GM04504 (cell line): Measurements from ENCODE around the gene PELO.

Source experiments
- DNase-seq: peaks from one replicate; pipeline ENCODE4 v3.0.0-alpha.2; 2012; ENCODE audit warnings: low read depth

PELO gene

DNA sequence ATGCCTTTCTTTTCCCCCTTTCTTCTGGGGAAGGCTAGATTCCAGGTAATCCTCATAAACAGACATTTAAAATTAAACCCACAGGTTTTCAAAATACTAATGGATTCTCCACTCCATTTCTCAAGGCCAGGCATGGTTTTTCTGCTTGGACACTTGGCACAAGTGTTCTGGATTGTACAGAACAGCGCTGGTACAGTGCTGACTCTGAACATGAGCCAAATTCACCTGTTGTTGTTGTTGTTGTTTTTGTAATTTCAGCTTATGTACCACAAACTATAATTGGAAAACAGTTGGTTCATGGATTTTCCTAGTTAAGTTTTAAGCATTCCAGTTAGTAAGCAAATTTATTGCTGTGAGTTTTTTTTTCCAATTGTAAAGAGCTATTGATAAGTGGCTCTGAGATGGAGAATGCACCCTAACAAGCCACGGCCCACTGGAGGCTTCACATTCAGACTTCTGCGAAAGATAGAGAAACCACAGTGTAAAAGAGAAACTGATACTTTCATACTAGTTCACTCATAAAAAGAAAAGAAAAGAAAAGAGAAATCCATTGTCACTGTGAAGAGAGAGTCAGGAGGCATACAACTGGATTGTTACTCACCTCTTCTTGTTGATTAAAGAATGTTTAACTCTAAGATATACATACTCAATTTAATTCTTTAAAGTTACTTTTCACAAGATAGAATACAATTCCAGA lies 16.2 kb upstream of the PELO start:
- DNase-seq: no peak

DNA sequence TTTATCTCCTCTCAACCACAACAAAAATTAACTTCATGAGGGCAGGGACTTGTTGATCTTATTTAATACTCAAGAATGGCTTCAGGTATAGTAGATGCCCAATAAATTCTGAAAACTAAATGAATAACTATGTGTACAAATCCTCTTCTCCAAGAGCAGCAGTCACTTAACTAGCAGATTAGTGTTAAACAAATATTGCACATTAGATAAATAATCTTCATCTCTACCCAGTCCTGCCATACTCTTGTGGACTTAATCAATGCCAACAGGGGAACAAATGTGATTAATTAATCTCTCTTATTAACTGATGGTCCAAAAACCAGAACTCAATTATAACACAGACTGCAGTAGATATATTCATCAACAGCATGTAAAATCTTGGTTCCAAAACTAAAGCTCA lies 15.0 kb upstream of the PELO start:
- no peak for DNase-seq

DNA sequence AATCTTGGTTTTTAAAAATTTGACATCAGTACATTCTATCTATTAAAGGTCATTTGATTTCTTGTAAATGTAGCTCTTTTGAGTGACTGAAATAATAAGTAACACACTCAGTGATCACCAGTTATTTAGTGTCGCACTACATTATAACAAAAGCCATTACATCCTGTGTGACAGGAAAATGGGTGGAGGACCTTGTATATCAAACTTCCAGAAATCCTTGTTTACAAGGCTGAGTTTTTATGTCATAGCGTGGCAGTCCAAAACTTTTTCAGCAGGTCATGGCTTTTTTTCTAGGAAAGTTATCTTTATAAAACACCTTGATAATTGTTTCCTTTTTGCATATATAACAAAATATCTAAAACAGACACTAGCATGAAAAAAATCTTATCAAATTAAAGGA lies 14.4 kb upstream of the PELO start:
- DNase-seq: no peak

DNA sequence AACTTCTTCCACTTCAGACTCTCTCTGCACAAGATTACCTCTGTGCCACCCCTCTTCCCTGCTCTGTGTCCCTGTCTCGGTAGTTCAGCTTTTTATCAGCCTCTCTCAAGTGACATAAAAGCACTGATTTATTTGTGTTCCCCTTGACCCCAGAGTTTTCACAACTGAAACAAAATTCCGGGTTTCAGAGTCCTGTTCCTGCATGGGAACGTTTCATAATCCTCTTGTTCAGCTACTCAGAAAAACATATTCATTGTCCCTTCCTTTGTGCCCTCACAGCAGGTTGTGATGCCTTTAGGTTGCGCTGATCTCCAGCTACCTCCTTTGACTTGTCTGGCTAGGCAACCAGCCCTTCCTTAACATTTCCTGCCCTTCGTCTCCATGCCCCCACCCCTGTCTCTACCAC lies 13.7 kb upstream of the PELO start:
- DNase-seq: no peak

DNA sequence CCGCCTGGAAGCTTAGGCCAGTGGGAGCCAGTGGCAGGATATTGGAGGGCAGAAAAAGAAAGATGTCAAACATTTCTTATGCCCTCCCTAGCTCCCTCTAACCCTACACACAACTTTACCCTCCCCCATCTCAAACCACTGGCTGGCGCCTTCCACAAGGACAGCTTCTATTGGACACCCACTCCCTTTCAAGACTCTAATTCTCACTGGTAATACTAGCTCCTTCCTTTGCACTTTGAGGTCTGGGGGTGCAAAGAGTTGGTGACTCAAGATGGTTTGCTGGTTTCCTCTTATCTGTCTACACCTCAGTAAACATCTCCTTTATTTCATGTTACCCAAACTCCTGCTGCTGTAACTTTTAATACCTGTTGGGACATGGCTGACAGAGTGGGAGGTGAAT lies 11.6 kb upstream of the PELO start:
- DNase-seq: no peak

DNA sequence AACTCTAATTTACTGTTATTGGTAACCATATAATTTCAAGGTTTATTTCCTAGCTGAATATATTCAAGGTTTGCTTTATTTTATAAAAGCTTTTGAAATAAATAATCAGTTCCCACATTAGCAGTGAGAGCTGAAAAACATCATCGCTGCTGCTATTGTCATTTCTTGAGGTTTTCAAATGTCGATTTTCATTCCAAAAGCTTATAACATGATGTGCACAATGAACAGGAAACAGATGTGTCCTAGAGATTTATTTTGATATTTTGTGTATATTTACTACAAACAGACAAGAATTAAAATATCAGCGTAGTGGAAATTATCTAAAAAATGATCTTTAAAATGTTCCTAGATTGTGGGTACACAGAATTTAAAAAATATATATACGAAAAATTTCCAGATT lies 10.5 kb upstream of the PELO start:
- DNase-seq: no peak

DNA sequence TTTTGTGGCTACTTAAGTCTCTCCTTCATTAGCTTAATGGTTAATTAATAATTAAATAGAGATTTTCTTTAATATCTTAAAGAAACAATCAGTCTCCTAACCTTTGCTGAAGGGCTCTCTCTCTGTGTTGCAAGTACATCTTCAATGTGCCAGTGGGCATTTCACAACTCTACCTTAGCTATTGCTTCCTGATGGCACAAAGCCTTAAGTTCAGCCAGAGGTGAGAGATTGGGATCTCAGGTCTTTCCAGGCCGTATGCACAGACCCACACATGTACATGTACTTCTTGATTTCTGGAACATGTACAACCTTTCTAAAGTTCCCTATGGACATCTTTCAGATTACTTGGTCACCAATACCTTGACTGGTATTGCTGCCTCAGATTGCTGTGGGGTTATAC lies 8.9 kb upstream of the PELO start:
- no peak for DNase-seq

DNA sequence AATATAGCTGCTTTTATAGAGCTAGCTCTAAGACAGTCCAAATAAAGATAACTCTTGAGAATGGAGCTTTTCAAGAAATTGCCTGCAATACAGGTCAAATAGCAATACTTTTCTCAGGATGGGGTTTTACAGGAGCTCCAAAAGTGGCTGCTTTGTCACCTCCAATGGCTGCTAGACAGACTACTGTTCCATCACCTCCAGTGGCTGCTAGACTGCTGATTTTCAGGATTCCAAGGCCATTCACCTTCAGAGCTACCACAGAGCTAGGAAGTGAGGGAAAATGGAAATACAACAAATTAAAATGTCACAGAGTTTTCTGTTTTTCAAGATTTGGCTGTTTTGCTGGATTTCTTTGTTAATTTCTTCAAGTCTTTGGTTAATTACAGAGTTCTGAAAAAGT lies 8.5 kb upstream of the PELO start:
- no peak for DNase-seq

DNA sequence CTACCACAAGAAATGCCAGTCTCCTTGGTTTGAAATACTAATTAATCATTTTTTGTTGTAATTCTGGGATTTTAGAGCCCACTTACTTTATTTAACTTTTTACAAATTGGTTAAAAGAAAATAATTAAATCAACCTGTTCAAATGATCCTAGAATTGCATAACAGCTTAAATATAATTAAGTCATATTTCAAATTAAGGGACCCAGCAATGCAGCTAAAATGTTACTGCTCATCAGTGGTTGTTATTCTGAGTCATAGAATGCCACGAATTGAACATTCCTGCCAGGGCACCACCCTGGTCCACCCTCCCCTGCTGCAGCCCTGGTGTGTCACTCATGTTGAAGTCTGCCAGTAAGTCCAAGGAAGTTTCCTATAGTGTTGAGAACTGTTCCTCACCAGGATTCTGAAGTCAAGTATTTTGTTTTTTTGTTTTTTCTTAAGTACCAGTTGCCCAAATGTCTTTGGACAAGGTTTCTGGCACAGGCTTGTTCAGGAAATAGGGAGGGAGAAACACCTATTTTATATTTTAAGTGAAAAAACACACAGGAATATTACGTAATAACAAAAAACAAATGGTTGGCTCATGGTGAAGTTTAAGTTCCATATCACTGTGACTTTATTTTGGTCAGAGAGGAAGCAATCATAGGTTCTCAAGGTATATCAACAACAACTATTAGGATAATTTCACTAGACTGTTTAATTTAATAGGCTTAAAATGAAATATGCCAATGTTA lies 4.3 kb upstream of the PELO start:
- DNase-seq: no peak

DNA sequence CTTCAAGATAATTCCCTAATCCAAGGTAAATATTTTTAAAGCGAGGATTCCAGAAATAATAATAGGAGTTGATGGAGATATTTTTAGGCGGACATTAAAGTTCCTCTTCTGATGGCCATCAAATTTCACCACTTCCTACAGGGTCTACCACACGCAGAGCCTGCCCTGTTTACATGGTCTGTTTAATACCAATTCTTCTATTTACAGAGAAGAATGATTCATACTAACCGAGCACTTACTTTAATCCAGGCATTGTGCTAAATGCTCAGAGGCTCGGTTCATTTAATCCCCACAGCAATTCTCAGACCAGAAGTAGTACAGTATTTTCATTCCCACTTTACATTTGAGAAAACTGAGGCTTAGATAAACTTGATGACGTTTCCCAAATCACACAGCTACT lies 3.0 kb upstream of the PELO start:
- no peak for DNase-seq

DNA sequence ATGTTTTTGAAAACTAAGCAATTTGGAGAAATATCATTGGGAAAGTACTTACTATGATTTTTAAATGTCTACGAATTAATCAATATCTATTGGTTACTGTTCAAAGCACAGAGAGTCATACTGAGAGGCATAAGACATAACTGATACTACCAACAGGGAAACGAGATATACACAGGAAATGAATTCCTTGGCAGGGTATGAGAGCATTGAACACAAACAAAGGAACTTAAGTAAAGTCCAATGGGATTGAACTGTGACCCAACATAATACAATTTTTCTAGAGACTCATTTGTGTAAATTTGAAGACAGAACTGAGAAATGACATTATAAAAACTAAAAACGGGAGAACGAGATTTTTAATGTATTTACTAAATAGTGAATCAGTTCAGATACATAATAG lies 1.3 kb upstream of the PELO start:
- no peak for DNase-seq

DNA sequence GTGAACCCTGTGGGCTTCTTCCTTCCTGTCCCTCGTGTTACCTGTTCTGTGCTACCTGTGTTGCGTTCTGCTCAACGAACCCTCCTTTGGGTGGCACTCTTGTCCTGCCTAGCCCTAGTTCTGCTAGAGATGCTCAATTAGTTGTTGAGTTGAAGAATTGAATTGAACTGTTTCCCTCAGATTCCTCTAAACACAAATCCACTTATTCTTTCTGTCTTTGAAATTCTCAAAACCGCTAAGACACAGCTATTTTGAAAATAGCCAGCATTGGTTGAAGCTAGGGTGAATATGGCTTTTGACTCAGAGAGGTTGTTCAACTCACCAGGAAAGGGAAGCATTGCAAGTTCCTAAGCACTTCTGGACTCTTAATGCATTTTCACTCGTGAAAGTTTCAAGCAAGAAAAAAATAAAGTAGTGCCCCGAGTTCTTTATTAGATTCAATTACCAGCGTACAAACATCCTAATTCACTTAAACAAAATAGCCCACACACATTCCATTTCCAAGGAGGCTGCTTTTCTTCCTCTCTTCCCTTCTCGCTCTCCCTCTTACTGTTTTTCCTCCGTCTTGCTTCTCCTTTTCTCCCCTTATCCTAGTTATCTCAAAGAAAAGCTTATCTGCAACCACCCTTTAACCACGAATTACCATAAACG lies 642 bp upstream of the PELO start:
- no peak for DNase-seq

DNA sequence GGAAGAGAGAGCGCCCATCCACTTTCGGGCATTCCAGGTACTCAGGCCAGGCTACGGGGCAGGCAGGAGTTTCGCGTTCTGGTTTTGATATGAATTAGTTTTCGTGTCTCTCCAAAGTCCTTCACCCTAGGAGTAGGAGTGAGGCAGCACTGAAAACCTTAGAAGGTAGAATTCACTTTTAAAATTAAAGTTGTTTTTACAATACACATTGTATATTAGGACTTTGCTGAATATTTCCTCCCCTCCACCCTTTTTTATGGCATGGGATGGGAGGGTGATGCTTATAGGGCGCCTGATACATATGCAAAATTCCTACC lies 747 bp downstream of the PELO start:
- no peak for DNase-seq

DNA sequence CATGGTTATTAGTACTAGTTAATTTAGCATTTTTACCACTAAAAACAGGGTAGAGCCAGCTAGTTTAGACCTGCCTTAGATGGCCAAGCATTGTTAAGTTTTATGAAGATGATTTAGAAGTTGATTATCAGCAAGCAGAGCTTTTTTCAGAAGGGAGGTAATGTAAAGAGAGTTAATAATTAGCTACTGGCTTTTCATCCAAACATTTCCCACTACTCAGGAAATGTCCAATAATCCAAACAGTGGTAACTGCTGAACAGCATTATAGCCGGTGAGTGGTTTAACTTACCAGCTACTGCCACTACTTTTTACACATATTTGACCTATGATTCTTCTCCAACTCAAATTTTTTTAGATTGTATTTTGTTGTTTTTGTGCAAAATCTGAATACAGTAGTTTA lies 1.7 kb downstream of the PELO start:
- no peak for DNase-seq

DNA sequence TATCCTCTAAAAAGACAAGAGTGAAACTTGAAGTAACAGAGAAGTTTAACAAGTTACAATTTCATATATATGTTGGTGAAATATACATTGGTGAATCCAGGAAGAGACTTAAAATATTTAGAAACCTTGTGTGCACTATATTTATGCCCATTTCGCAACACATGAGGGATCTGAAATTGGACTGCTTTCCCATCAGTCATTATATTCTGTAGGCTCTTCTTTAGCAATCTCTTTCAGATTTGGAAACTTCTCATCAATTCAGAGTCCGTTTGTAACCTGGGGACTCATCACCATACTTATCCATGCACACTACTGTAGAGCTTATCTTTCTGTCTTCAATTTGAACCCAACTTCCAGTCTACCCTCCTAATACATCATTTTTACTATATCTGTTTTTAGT lies 2.1 kb downstream of the PELO start:
- DNase-seq: no peak

DNA sequence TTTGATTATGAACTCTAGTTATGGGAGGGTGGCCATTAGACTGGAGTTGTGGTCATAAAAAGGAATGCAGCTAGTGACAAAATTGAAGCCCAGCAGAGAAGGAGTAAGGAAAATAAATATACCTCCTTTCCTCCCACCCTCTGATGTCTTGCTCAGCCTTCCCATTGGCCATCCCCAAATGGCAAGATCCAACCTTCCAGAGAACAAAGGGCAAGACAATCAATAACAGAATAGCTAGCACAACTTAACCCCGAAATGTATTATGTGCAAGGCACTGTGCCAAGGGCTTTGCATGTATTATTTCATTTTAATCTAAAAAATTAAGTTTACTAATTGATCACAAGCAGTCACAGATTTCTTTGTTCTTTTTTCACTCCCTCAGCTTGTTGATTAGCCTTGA lies 3.6 kb downstream of the PELO start:
- no peak for DNase-seq

DNA sequence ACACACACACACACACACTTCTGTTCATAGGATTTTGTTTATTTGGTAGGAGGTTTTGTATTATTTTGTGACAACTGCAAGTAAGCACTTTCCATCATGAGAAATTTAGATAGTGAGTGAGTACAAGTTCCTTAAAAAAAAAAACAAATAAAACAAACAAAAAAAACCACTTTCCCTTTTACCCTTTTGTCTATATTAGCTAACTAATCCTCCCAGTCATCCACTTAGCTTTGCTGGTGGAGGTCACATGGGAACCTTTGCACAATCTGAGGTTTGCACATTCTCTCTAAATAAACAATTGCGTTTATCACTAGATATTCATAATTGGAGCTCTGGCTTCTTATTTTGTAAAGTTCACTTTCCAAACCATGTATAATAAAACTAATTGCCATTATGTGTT lies 6.8 kb downstream of the PELO start:
- DNase-seq: no peak

DNA sequence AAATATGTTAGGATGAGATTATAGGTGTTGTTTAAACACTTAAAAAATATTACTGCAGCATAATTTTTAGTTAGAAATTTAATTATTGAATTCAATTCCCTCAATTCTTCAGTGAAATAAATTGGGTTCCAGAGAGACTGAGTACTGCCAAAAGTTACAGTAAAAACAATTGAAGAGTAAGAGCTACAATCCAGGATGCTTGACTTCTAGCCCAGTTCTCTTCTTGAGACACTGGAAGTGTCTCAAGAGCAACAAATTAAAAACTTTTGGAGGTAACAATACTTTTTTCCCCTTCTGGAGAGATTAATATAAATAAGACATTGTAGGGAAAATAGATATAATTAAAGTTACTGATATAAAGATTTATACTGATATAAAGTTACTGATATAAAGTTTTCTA lies 8.3 kb downstream of the PELO start:
- no peak for DNase-seq

DNA sequence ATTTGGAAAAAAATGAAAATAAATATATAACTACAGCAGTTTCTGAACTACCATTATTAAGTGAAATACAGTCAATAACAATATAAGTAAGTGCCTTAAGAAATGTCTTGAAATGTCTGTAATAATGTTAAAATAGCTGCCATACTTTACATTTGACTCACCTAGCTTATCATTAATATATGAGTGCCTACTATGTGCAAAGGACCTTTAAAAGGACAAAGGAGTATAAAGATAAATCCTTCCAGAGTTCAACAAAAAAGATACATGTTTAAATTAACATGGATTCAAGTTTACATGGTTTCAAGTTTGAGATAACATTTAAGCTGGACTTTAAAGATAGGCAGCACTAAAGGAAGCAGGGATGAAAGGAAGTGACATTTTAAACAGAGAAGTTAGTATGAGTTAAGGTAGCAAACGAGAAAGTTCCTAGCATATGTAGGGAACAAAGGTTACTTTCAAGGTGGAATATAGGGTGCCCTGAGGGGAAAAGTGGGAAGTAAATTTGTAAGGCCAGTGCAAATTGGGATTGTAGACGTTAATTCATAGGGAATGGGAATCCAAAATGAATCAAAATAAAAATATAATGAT lies 8.9 kb downstream of the PELO start:
- DNase-seq: no peak

DNA sequence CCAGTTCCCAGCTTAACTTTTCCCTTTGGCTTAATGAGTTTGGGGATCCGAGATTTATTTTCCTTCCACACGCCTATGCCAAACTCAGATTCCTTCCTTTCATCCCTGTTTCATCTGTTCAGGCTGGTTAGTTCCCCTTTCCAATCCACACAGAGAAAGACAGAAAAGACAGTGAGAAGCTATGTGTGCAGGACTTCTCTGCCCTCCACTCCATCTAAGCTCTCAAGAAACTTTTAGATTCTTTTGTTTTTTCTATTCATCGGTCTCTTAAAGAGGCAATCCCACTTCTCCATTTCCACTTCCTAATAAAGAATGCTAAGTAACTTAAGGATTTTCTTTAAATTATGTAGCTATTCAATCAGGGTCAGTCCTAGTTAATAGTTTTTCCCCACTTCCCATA lies 11.2 kb downstream of the PELO start:
- no peak for DNase-seq

DNA sequence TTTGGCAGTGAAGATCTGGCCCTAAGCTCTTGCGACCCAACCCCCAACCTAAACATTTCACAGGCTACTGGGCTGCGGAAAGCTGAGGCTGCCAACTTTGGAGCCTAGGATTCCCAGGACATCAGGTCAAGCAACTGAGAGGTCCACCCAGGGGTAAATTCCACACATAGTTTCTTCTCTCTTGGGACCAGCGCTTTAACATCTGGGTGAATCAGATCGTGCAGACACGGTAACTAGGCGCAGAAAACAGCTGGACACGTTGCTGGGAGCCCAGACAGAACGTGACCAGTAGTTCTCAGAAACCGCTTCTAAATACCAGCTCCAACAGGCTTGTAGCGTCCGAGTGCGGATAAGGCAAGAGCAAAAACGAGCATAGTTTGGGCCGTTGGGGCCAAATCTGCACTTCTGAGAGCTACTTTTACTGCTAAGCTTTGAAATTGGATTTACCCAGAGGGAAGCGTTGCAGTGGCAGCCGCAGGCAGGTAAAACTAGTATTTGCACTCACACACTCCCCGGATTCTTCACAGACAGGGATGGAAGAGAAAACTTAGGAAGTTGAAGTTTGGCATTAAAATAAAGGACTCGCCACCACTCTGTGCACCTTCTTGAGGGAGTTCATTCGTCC lies 11.8 kb downstream of the PELO start:
- peak; percentile 76 for DNase-seq

DNA sequence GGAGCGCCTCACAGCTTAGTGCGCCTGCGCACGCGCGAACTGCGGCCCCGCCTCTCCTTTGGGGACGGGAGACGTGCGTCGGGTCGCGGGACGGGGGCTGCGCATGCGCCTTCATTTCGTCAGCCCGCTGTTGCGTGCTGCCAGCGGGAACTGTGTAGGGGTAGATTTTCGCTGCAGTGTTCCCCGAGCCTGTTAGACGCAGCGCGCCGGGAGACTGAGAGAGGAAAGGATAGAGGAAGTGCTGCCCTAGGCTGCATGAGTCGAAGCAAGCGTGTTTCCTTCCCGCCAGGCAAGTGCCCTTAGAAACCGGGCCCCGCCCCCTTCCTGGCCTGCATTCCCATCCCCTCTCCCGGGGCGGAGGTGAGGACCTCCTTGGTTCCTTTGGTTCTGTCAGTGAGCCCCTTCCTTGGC lies 12.3 kb downstream of the PELO start:
- DNase-seq: peak; percentile 81
